HepG2 (cell line): ENCODE results near the gene NUBPL. TPM values are rescaled to one million over a fixed set of nuclear protein-coding genes. Genes with fewer than 3 reads are reported as not detected.
"Not testable (repeated sequence)": the region's sequence is repeated elsewhere in the genome, so short reads cannot be mapped to it uniquely, and the experiment has no call there.

Source experiments
- ATAC-seq: fragments of 200-7000 bp; cut with Tn5 transposase; 3 replicates; pipeline ENCODE4 v1.9.1; 2020; ENCODE audit warnings: mild to moderate bottlenecking, moderate library complexity
- BruUV-seq: library from RNA; stranded (reverse); fragments of 400-500 nt; replicated peaks from 2 replicates; lab custom pipeline; 2021; lab: Mats Ljungman, UMichigan
- CTCF ChIA-PET: fragments of 300-600 bp; formaldehyde crosslinking; extraction: SDS; loops from one replicate; lab custom pipeline; 2021; ENCODE audit warnings: low total read pairs, inconsistent platforms, low intra/inter-chr PET ratio; lab: Yijun Ruan, JAX
- POLR2A ChIA-PET: fragments of 350-600 bp; sonication (Branson Sonifier 250); formaldehyde crosslinking; loops from one replicate; lab custom pipeline; 2020; ENCODE audit warnings: antibody characterized with exemption, inconsistent platforms; lab: Yijun Ruan, JAX
- DNase-seq: peaks from one replicate; pipeline ENCODE4 v3.0.0-alpha.2; 2015; ENCODE audit warnings: low spot score
- FAIRE-seq: peaks from 3 replicates; lab custom pipeline; 2011; peaks lifted over from hg19 to GRCh38; lab: Jason Lieb, UNC
- H2AFZ ChIP-seq: one replicate; pipeline ENCODE4 v1.6.1; 2011; ENCODE audit warnings: low read length, inconsistent platforms
- H3K27ac ChIP-seq: fragments of 300-600 bp; 3 replicates; pipeline ENCODE4 v1.8.0; 2011; ENCODE audit warnings: mixed run types, mild to moderate bottlenecking, mixed read lengths, low read length, inconsistent platforms; ENCODE audit not compliant: insufficient read depth; ENCODE audit errors: extremely low read length
- H3K27me3 ChIP-seq, 2 experiments: fragments of 200-600 bp in 1 of 2; 2 replicates in 1 of 2; 3 replicates in 1 of 2; pipeline versions ENCODE4 v1.6.0 to v1.8.0; 2011; ENCODE audit warnings: low read length in 2 of 2, mild to moderate bottlenecking in 2 of 2, moderate library complexity in 2 of 2, inconsistent platforms in 1 of 2; ENCODE audit not compliant: insufficient read depth in 2 of 2, control insufficient read depth in 1 of 2
- H3K36me3 ChIP-seq, 2 experiments: fragments of 200-600 bp in 1 of 2; replicated peaks in 1 of 2; 2 replicates in 1 of 2; 3 replicates in 1 of 2; pipeline versions ENCODE4 v1.5.1 to v1.8.0; 2011; ENCODE audit warnings: low read length in 2 of 2, inconsistent platforms in 1 of 2; ENCODE audit not compliant: insufficient read depth in 2 of 2, control insufficient read depth in 1 of 2
- H3K4me1 ChIP-seq: 2 replicates; pipeline ENCODE4 v1.5.1; 2012; ENCODE audit warnings: low read length, inconsistent platforms; ENCODE audit not compliant: insufficient read depth
- H3K4me2 ChIP-seq: 2 replicates; pipeline ENCODE4 v1.6.0; 2011; ENCODE audit warnings: low read depth, low read length, inconsistent platforms
- H3K4me3 ChIP-seq, 3 experiments: fragments of 200-600 bp in 1 of 3; sonication (generic), shearing (Covaris generic) in 1 of 3; replicated peaks in 1 of 3; 2 replicates each; pipeline ENCODE4 v1.5.1; 2011 to 2016; ENCODE audit warnings: low read length in 3 of 3, inconsistent platforms in 2 of 3, low read depth in 2 of 3, mild to moderate bottlenecking in 2 of 3, control low read depth in 1 of 3, mixed read lengths in 1 of 3; ENCODE audit not compliant: insufficient read depth in 1 of 3
- H3K79me2 ChIP-seq: one replicate; pipeline ENCODE4 v1.6.1; 2011; ENCODE audit warnings: low read length, inconsistent platforms; ENCODE audit not compliant: insufficient read depth
- H3K9ac ChIP-seq: 2 replicates; pipeline ENCODE4 v1.6.0; 2011; ENCODE audit warnings: mild to moderate bottlenecking, low read depth, low read length, inconsistent platforms; ENCODE audit not compliant: insufficient read depth
- H3K9me3 ChIP-seq: 2 replicates; pipeline ENCODE4 v1.5.1; 2012; ENCODE audit warnings: mild to moderate bottlenecking, low read length
- H4K20me1 ChIP-seq: 2 replicates; pipeline ENCODE4 v1.6.0; 2011; ENCODE audit warnings: inconsistent platforms, mild to moderate bottlenecking, low read length, moderate library complexity; ENCODE audit not compliant: insufficient read depth
- LCORL ChIP-seq, 2 experiments: fragments of 450-650 bp in 1 of 2; sonication (generic) in 1 of 2; formaldehyde crosslinking in 1 of 2; IDR thresholded peaks; 2 replicates each; pipeline versions ENCODE4 v1.5.0 to v1.6.1; 2017 to 2020; ENCODE audit warnings: antibody characterized with exemption in 1 of 2, missing genetic modification reagents in 1 of 2
- NBN ChIP-seq: fragments of 450-650 bp; conservative IDR thresholded peaks from 2 replicates; pipeline ENCODE4 v1.6.1; 2017
- TRIM22 ChIP-seq: fragments of 450-650 bp; IDR thresholded peaks from 2 replicates; pipeline ENCODE4 v1.6.1; 2017
- ZNF280D ChIP-seq: sonication (generic); formaldehyde crosslinking; IDR thresholded peaks from 2 replicates; pipeline ENCODE4 v1.5.1; 2020; ENCODE audit warnings: mild to moderate bottlenecking, missing genetic modification reagents
- WGBS: methylation state at CpG from one replicate; pipeline ENCODE4 v1.1.6; 2017; ENCODE audit warnings: low lambda C conversion rate; 5-methylcytosine and 5-hydroxymethylcytosine counted together
- in situ Hi-C: cut with HindIII; loops from 2 replicates; pipeline ENCODE4 v1.10.0; 2017; ENCODE audit warnings: low pct_unique_long_range_greater_than_20kb; ENCODE audit not compliant: extremely low pct_ligation_motif_present
- intact Hi-C: fragments of 100-400 bp; cut with micrococcal nuclease; formaldehyde crosslinking; loops from one replicate; pipeline ENCODE4 v1.10.0; 2022; ENCODE audit not compliant: unreplicated experiment
- polyA plus RNA-seq, 8 experiments: library from polyadenylated mRNA; depleted of rRNA in 3 of 8; stranded (reverse) in 7 of 8; unstranded in 1 of 8; fragments of >200 nt; fragmentation: Illumina TruSeq in 4 of 8; extraction: Trizol in 4 of 8; gene quantifications; 2 replicates each; pipeline versions ENCODE4 v1.2.1 to v1.2.3, GENCODE V29; 2011 to 2016; ENCODE audit warnings: low read depth in 4 of 8, missing spikeins in 1 of 8, mixed read lengths in 1 of 8; ENCODE audit not compliant: insufficient read depth in 1 of 8
- total RNA-seq, 5 experiments: library from RNA; depleted of rRNA; stranded (reverse); fragments of >200 nt; fragmentation: Illumina TruSeq; extraction: Trizol; gene quantifications; 2 replicates each; pipeline ENCODE4 v1.2.3, GENCODE V29; 2016; ENCODE audit warnings: low read depth in 1 of 5

NUBPL gene
- total and polyA plus RNA-seq, 2 of the 13 experiments (the other 11 are each of a cell fraction or from before 2014, with no cell fraction given), result 21.3 to 44.1 TPM

GRCh38 chr14:31813724-31814490, 252.7 kb downstream of the NUBPL start:
- 0 out of 2 replicates have a peak, but pooled peaks have one; percentile 34 for TF ChIP-seq LCORL (IDR thresholded peaks at IDR 0.05)
- H2AFZ ChIP-seq; TF ChIP-seq LCORL (CRISPR knock-in tag; IDR thresholded peaks at IDR 0.05): not testable (repeated sequence)
- peak; percentile 68; the same call in 1 of the 2 replicates for TF ChIP-seq ZNF280D
- TF ChIP-seq NBN, result 0 out of 2 replicates have a peak, but pooled peaks have one; percentile 68
- TF ChIP-seq TRIM22, result 0 out of 2 replicates have a peak, but pooled peaks have one; percentile 77

More at GRCh38 chr14:31813724-31814490, 252.7 kb downstream of the NUBPL start:
- H3K4me1 ChIP-seq, H3K9ac ChIP-seq, H3K79me2 ChIP-seq, intact Hi-C loops, H3K27me3 ChIP-seq, FAIRE-seq, H3K9me3 ChIP-seq, in situ Hi-C loops, BruUV-seq, H3K4me2 ChIP-seq, CTCF ChIA-PET, H3K4me3 ChIP-seq, H3K27ac ChIP-seq, H3K36me3 ChIP-seq, ATAC-seq, H4K20me1 ChIP-seq, POLR2A ChIA-PET, DNase-seq: not testable (repeated sequence)
- 65% methylated on average over 2 of the region's 2 CpGs for WGBS
